IPS-11a (cell line): ENCODE data around the gene THRB.

Experiments used
- H3K4me3 ChIP-seq: one replicate; pipeline ENCODE4 v1.5.1; 2013; ENCODE audit warnings: low read depth, low read length, control low read depth

The THRB gene

GRCh38 chr3:24278543-24278942 is 216.1 kb downstream of the THRB start:
- no peak overlapping the region for H3K4me3 ChIP-seq

- H3K4me3 ChIP-seq = no peak overlapping the region
Measured at GRCh38 chr3:24273491-24273890, 221.2 kb downstream of the THRB start.

- H3K4me3 ChIP-seq = no peak overlapping the region
Measured at GRCh38 chr3:24272875-24273274, 221.8 kb downstream of the THRB start.

GRCh38 chr3:24272408-24272807 is 222.2 kb downstream of the THRB start:
- no peak overlapping the region for H3K4me3 ChIP-seq

GRCh38 chr3:24271228-24271627 is 223.4 kb downstream of the THRB start:
- no peak overlapping the region for H3K4me3 ChIP-seq

- no peak overlapping the region for H3K4me3 ChIP-seq
Measured at GRCh38 chr3:24270744-24271143, 223.9 kb downstream of the THRB start.

- no peak overlapping the region for H3K4me3 ChIP-seq
Measured at GRCh38 chr3:24270204-24270691, 224.4 kb downstream of the THRB start.

- no peak overlapping the region for H3K4me3 ChIP-seq
Measured at GRCh38 chr3:24264748-24265158, 229.9 kb downstream of the THRB start.

- H3K4me3 ChIP-seq = no peak overlapping the region
Measured at GRCh38 chr3:24264011-24264410, 230.6 kb downstream of the THRB start.

- no peak overlapping the region for H3K4me3 ChIP-seq
Measured at GRCh38 chr3:24263069-24263668, 231.5 kb downstream of the THRB start.

- H3K4me3 ChIP-seq = no peak overlapping the region
Measured at GRCh38 chr3:24261521-24261920, 233.1 kb downstream of the THRB start.

GRCh38 chr3:24259901-24260512 is 234.6 kb downstream of the THRB start:
- H3K4me3 ChIP-seq = no peak overlapping the region

- no peak overlapping the region for H3K4me3 ChIP-seq
Measured at GRCh38 chr3:24258727-24259600, 235.7 kb downstream of the THRB start.

GRCh38 chr3:24258260-24258659 is 236.4 kb downstream of the THRB start:
- H3K4me3 ChIP-seq = no peak overlapping the region

- no peak overlapping the region for H3K4me3 ChIP-seq
Measured at GRCh38 chr3:24255414-24255813, 239.2 kb downstream of the THRB start.

GRCh38 chr3:24254649-24255048 is 240.0 kb downstream of the THRB start:
- H3K4me3 ChIP-seq = no peak overlapping the region

- H3K4me3 ChIP-seq = no peak overlapping the region
Measured at GRCh38 chr3:24253336-24253735, 241.3 kb downstream of the THRB start.

- H3K4me3 ChIP-seq = no peak overlapping the region
Measured at GRCh38 chr3:24249523-24249922, 245.1 kb downstream of the THRB start.

- no peak overlapping the region for H3K4me3 ChIP-seq
Measured at GRCh38 chr3:24245056-24245455, 249.6 kb downstream of the THRB start.

- H3K4me3 ChIP-seq = no peak overlapping the region
Measured at GRCh38 chr3:24244491-24244890, 250.2 kb downstream of the THRB start.

- H3K4me3 ChIP-seq = no peak overlapping the region
Measured at GRCh38 chr3:24242012-24242698, 252.5 kb downstream of the THRB start.
